PC-3 (cell line): Measurements from ENCODE around the gene CYBC1. TPM values are rescaled to one million over a fixed set of nuclear protein-coding genes. Genes with fewer than 3 reads are reported as not detected.
"Not testable (repeated sequence)": the region's sequence is repeated elsewhere in the genome, so short reads cannot be mapped to it uniquely, and the experiment has no call there.

ENCODE experiments used
- ATAC-seq: fragments of 200-7000 bp; cut with Tn5 transposase; 2 replicates; pipeline ENCODE4 v1.9.1; 2020; ENCODE audit warnings: mild to moderate bottlenecking, moderate library complexity
- BruUV-seq: library from RNA; stranded (reverse); fragments of 400-500 nt; replicated peaks from 2 replicates; lab custom pipeline; 2021; lab: Mats Ljungman, UMichigan
- CTCF ChIA-PET: fragments of 300-600 bp; sonication (Branson Sonifier 250); formaldehyde crosslinking; loops from one replicate; lab custom pipeline; 2022; ENCODE audit warnings: antibody characterized with exemption; lab: Charles Lee
- POLR2A ChIA-PET: fragments of 300-600 bp; sonication (Branson Sonifier 250); formaldehyde crosslinking; loops from one replicate; lab custom pipeline; 2022; ENCODE audit warnings: antibody characterized with exemption; ENCODE audit not compliant: unreplicated experiment; lab: Charles Lee
- DNase-seq: peaks from one replicate; pipeline ENCODE4 v3.0.0-alpha.2; 2015
- H2AFZ ChIP-seq: fragments of 300-600 bp; sonication (generic); 2 replicates; pipeline ENCODE4 v1.6.0; 2016; ENCODE audit warnings: antibody characterized with exemption, low read length
- H3F3A ChIP-seq: fragments of 300-600 bp; sonication (generic); one replicate; pipeline ENCODE4 v1.6.0; 2017; ENCODE audit warnings: antibody characterized with exemption, low read length, control low read depth, mild to moderate bottlenecking; ENCODE audit not compliant: unreplicated experiment
- H3K27ac ChIP-seq: fragments of 300-600 bp; sonication (generic); 2 replicates; pipeline ENCODE4 v1.5.1; 2016; ENCODE audit warnings: mild to moderate bottlenecking, low read length
- H3K27me3 ChIP-seq: fragments of 300-600 bp; sonication (generic); 2 replicates; pipeline ENCODE4 v1.6.1; 2016; ENCODE audit warnings: low read length, mixed read lengths
- H3K36me3 ChIP-seq: fragments of 300-600 bp; sonication (generic); 2 replicates; pipeline ENCODE4 v1.6.1; 2016; ENCODE audit warnings: low read depth, mixed run types, low read length, mixed read lengths
- H3K4me1 ChIP-seq: fragments of 300-600 bp; sonication (generic); 2 replicates; pipeline ENCODE4 v1.5.1; 2016; ENCODE audit warnings: low read length; ENCODE audit not compliant: insufficient read depth
- H3K4me2 ChIP-seq: fragments of 300-600 bp; sonication (generic); 2 replicates; pipeline ENCODE4 v1.6.0; 2016; ENCODE audit warnings: low read length
- H3K4me3 ChIP-seq: fragments of 300-600 bp; sonication (generic); 2 replicates; pipeline ENCODE4 v1.5.1; 2016; ENCODE audit warnings: mild to moderate bottlenecking, low read length, mixed read lengths
- H3K79me2 ChIP-seq: fragments of 300-600 bp; sonication (generic); 2 replicates; pipeline ENCODE4 v1.6.1; 2017; ENCODE audit warnings: low read length, mixed read lengths
- H3K9ac ChIP-seq: fragments of 300-600 bp; sonication (generic); 2 replicates; pipeline ENCODE4 v1.6.0; 2016; ENCODE audit warnings: mild to moderate bottlenecking, low read length
- H3K9me2 ChIP-seq: fragments of 300-600 bp; sonication (generic); replicated peaks from 2 replicates; pipeline ENCODE4 v1.6.1; 2016; ENCODE audit warnings: mixed run types, low read length, mixed read lengths
- H3K9me3 ChIP-seq: fragments of 300-600 bp; sonication (generic); 2 replicates; pipeline ENCODE4 v1.6.1; 2016; ENCODE audit warnings: low read length, mixed read lengths
- H4K20me1 ChIP-seq: fragments of 300-600 bp; sonication (generic); 2 replicates; pipeline ENCODE4 v1.6.1; 2016; ENCODE audit warnings: low read length, mixed read lengths
- CTCF ChIP-seq: fragments of 300-600 bp; sonication (generic); conservative IDR thresholded peaks from 2 replicates; pipeline ENCODE4 v1.5.1; 2017; ENCODE audit warnings: antibody characterized with exemption, low read depth, mild to moderate bottlenecking, low read length
- EZH2 ChIP-seq: fragments of 300-600 bp; sonication (generic); IDR thresholded peaks from one replicate; pipeline ENCODE4 v1.6.1; 2017; ENCODE audit warnings: antibody characterized with exemption, mild to moderate bottlenecking, low read length; ENCODE audit not compliant: unreplicated experiment
- EZH2phosphoT487 ChIP-seq: fragments of 300-600 bp; sonication (generic); IDR thresholded peaks from 2 replicates; pipeline ENCODE4 v1.6.1; 2018; ENCODE audit warnings: mild to moderate bottlenecking, antibody characterized with exemption, low read length, borderline replicate concordance
- intact Hi-C: fragments of 100-400 bp; cut with micrococcal nuclease; formaldehyde crosslinking; loops from 2 replicates; pipeline ENCODE4 v1.9.0; 2023
- total RNA-seq: library from RNA; depleted of rRNA; stranded (reverse); fragments of >200 nt; gene quantifications from 2 replicates; pipeline ENCODE4 v1.2.3, GENCODE V29; 2014

The CYBC1 gene
- total RNA-seq, 1 experiment from 2014 or later: 77.2 TPM

GRCh38 chr17:82463391-82463790, 12.8 kb upstream of the CYBC1 start:
- no TSS peak for BruUV-seq
- no peak overlapping the region for H2AFZ ChIP-seq
- DNase-seq (no peak), ATAC-seq (no peak)
- no peaks in the 10 kb centered on the region for H4K20me1 ChIP-seq
- no peaks in the 10 kb centered on the region for H3K27me3 ChIP-seq
- no peak overlapping the region for H3K4me3 ChIP-seq
- H3K27ac ChIP-seq: no peak overlapping the region
- no peak overlapping the region for H3K9ac ChIP-seq
- H3K9me2 ChIP-seq: no peaks in the 10 kb centered on the region
- peaks cover 12% of the 10 kb centered on the region for H3K4me1 ChIP-seq
- H3F3A ChIP-seq: no peaks in the 10 kb centered on the region
- ChIA-PET POLR2A (no interaction called here), CTCF (interaction anchor here (0.6 kb wide), 1 partner anchor 30 kb away, joined by 3 read pairs; no protein-coding TSS in a partner anchor)
- TF ChIP-seq EZH2 (no peak), CTCF (no peak), EZH2phosphoT487 (no peak)
- peaks cover 15% of the 10 kb centered on the region for H3K79me2 ChIP-seq
- no peaks in the 10 kb centered on the region for H3K9me3 ChIP-seq
- no peak overlapping the region for H3K4me2 ChIP-seq
- peaks cover 16% of the 10 kb centered on the region; the same call in 1 of the 2 replicates for H3K36me3 ChIP-seq
- intact Hi-C loops: no loop called here

- H3K27ac ChIP-seq: no peak overlapping the region
- H3K36me3 ChIP-seq: peaks cover 16% of the 10 kb centered on the region; the same call in 1 of the 2 replicates
- ATAC-seq (0 out of 2 replicates have a peak, but pooled peaks have one; percentile 3), DNase-seq (peak; percentile 66)
- intact Hi-C loops: no loop called here
- ChIA-PET CTCF (no interaction called here), POLR2A (no interaction called here)
- no peaks in the 10 kb centered on the region for H4K20me1 ChIP-seq
- H3K9ac ChIP-seq: no peak overlapping the region
- H3K9me3 ChIP-seq: no peaks in the 10 kb centered on the region
- no peak overlapping the region for H3K4me3 ChIP-seq
- no peaks in the 10 kb centered on the region for H3K27me3 ChIP-seq
- no TSS peak for BruUV-seq
- TF ChIP-seq EZH2 (no peak), EZH2phosphoT487 (no peak), CTCF (no peak)
- H3K9me2 ChIP-seq: no peaks in the 10 kb centered on the region
- H3K4me1 ChIP-seq: peaks cover 22% of the 10 kb centered on the region
- peak overlapping the region; percentile 36 for H3K4me2 ChIP-seq
- no peaks in the 10 kb centered on the region for H3F3A ChIP-seq
- peaks cover 15% of the 10 kb centered on the region for H3K79me2 ChIP-seq
- H2AFZ ChIP-seq: no peak overlapping the region
Measured at GRCh38 chr17:82461827-82462524, 11.4 kb upstream of the CYBC1 start.

GRCh38 chr17:82459936-82460335, 9.4 kb upstream of the CYBC1 start:
- H3K27ac ChIP-seq, H4K20me1 ChIP-seq, H2AFZ ChIP-seq, H3K9me2 ChIP-seq, CTCF ChIA-PET, BruUV-seq, H3K9me3 ChIP-seq, H3F3A ChIP-seq, DNase-seq, H3K9ac ChIP-seq, H3K27me3 ChIP-seq, POLR2A ChIA-PET, ATAC-seq: not testable (repeated sequence)
- Histone ChIP-seq H3K36me3 (peaks cover 13% of the 10 kb centered on the region; the same call in 1 of the 2 replicates), H3K79me2 (peaks cover 15% of the 10 kb centered on the region), H3K4me2 (peak overlapping the region; percentile 95), H3K4me3 (peak overlapping the region; percentile 95; the same call in 1 of the 2 replicates), H3K4me1 (peaks cover 22% of the 10 kb centered on the region)
- intact Hi-C loops: loop anchor here (2.0 to 10.0 kb wide), 3 partner anchors 69 to 215 kb away; partner anchors contain the start of gene TEX19
